NCI-H1417 (cell line): Measurements from ENCODE around the gene SORCS2.

Experiments
- DNase-seq, 3 experiments: peaks; one replicate each; lab custom pipeline; 2025; lab: John Stamatoyannopoulos, UW

The SORCS2 gene

GRCh38 chr4:7326306-7326692 lies 134.0 kb downstream of the SORCS2 start:
- no peak for DNase-seq

- DNase-seq = no peak
These were observed 134.5 kb downstream of the SORCS2 start for GRCh38 chr4:7326693-7327340.

- no peak for DNase-seq
These were observed 135.1 kb downstream of the SORCS2 start for GRCh38 chr4:7327341-7327885.

- no peak for DNase-seq
These were observed 136.0 kb downstream of the SORCS2 start for GRCh38 chr4:7328162-7328912.

- no peak for DNase-seq
These were observed 136.7 kb downstream of the SORCS2 start for GRCh38 chr4:7328913-7329638.

GRCh38 chr4:7330031-7330596 lies 137.8 kb downstream of the SORCS2 start:
- DNase-seq = no peak

- DNase-seq = no peak
These were observed 138.7 kb downstream of the SORCS2 start for GRCh38 chr4:7330811-7331681.

- no peak for DNase-seq
These were observed 139.3 kb downstream of the SORCS2 start for GRCh38 chr4:7331682-7332000.

- no peak for DNase-seq
These were observed 140.1 kb downstream of the SORCS2 start for GRCh38 chr4:7332216-7333023.

GRCh38 chr4:7333024-7333780 lies 140.9 kb downstream of the SORCS2 start:
- peak in 1 of 3 experiments; percentile 35 for DNase-seq

- no peak for DNase-seq
These were observed 141.6 kb downstream of the SORCS2 start for GRCh38 chr4:7333801-7334421.

- peak in 1 of 3 experiments; percentile 17 for DNase-seq
These were observed 142.4 kb downstream of the SORCS2 start for GRCh38 chr4:7334521-7335275.

- DNase-seq = peak; percentile 21 to 57 (median 50)
These were observed 143.2 kb downstream of the SORCS2 start for GRCh38 chr4:7335344-7336066.

GRCh38 chr4:7336067-7336569 lies 143.8 kb downstream of the SORCS2 start:
- no peak for DNase-seq

- no peak for DNase-seq
These were observed 144.4 kb downstream of the SORCS2 start for GRCh38 chr4:7336732-7337131.

- DNase-seq = no peak
These were observed 145.1 kb downstream of the SORCS2 start for GRCh38 chr4:7337196-7338058.

- DNase-seq = no peak
These were observed 145.7 kb downstream of the SORCS2 start for GRCh38 chr4:7338059-7338452.
